Naive B cell (primary cell): ENCODE results near the gene KANSL3. TPM values are rescaled to one million over a fixed set of nuclear protein-coding genes. Genes with fewer than 3 reads are reported as not detected.
"Not testable (repeated sequence)": the region's sequence is repeated elsewhere in the genome, so short reads cannot be mapped to it uniquely, and the experiment has no call there.

Source experiments
- ATAC-seq, 2 donors: fragments of 150-1000 bp; cut with Tn5 transposase; 2 replicates each; pipeline ENCODE4 v1.10.0; 2021; ENCODE audit warnings: low read depth in 2 of 2, mild to moderate bottlenecking in 2 of 2, moderate library complexity in 2 of 2
- DNase-seq: peaks from one replicate; pipeline ENCODE4 v3.0.0; 2022
- H3K27ac Mint-ChIP-seq, 6 donors: one replicate each; pipeline ENCODE4 v1.8.0; 2020 to 2022; ENCODE audit warnings: mild to moderate bottlenecking in 6 of 6, mixed read lengths in 6 of 6, moderate library complexity in 5 of 6, inconsistent platforms in 2 of 6
- H3K27me3 Mint-ChIP-seq, 3 donors: one replicate each; pipeline ENCODE4 v1.8.0; 2021 to 2022; ENCODE audit warnings: mixed read lengths in 3 of 3, mild to moderate bottlenecking in 1 of 3
- H3K36me3 Mint-ChIP-seq, 2 donors: one replicate each; pipeline ENCODE4 v1.8.0; 2020 to 2022; ENCODE audit warnings: mixed read lengths in 2 of 2, inconsistent platforms in 1 of 2, mild to moderate bottlenecking in 1 of 2
- H3K4me1 Mint-ChIP-seq, 3 donors: one replicate each; pipeline ENCODE4 v1.8.0; 2020 to 2022; ENCODE audit warnings: mixed read lengths in 3 of 3, inconsistent platforms in 1 of 3, mild to moderate bottlenecking in 1 of 3, moderate library complexity in 1 of 3
- H3K4me3 Mint-ChIP-seq, 8 donors: one replicate each; pipeline ENCODE4 v1.8.0; 2020 to 2022; ENCODE audit warnings: mild to moderate bottlenecking in 8 of 8, mixed read lengths in 8 of 8, moderate library complexity in 8 of 8, inconsistent platforms in 2 of 8
- H3K9me3 Mint-ChIP-seq, 7 donors: one replicate each; pipeline ENCODE4 v1.8.0; 2020 to 2022; ENCODE audit warnings: mixed read lengths in 7 of 7, mild to moderate bottlenecking in 5 of 7, inconsistent platforms in 2 of 7, moderate library complexity in 1 of 7
- polyA plus RNA-seq, 6 donors: library from polyadenylated mRNA; unstranded; fragments of 300-500 nt; fragmentation: Illumina TruSeq; gene quantifications; one replicate each; pipeline ENCODE4 v1.2.3, GENCODE V29; 2021; ENCODE audit warnings: low read depth in 6 of 6

Gene KANSL3
- polyA plus RNA-seq, 6 donors from 2014 or later: 1.1 to 15.6 (median 8.0) TPM

DNA sequence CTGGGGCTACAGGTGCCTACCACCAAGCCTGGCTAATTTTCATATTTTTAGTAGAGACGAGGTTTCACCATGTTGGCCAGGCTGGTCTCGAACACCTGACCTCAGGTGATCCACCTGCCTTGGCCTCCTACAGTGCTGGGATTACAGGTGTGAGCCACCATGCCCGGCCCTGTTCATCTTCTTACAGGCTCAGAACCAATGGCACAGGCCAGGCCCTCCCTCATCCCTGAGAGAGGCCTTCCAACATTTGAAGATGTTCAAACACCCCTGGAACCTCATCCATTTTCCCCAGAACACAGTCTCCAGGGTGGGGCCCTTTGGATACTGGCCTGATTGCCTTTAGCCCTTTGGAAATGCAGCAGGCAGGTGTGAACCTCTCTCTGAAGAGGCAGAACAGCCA, 27.6 kb upstream of the KANSL3 start:
- DNase-seq, H3K4me3 Mint-ChIP-seq, H3K27ac Mint-ChIP-seq, H3K4me1 Mint-ChIP-seq, H3K9me3 Mint-ChIP-seq, ATAC-seq, H3K36me3 Mint-ChIP-seq: not testable (repeated sequence)
- H3K27me3 Mint-ChIP-seq: peaks cover 3 to 17% (median 16%) of the 10 kb centered on the region in 3 donors

DNA sequence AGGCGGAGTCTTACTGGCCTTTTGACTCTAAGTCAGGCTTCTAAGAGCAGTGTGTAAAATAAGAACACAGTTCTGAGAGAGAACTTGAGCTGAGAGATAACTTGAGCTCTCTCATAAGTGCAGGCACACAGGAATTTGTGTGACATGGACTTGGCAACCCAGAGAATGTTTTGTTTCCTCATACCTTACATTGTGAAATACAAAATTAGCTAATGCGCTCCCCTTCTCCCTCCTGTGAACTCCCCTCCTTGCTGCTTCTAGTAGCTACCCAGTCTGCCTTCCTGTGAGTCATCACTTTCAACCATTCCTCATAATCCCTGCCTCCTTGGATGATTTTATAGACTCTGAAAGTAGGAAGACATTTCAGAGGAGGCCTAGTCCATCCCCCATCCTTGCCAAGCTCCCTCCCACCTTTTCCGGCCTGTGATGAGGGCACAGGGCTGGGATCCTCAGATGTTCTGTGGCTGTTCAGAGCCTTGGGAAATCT, 27.0 kb upstream of the KANSL3 start:
- Mint-ChIP-seq H3K4me3 (no peak overlapping the region), H3K4me1 (no peaks in the 10 kb centered on the region), H3K36me3 (no peaks in the 10 kb centered on the region), H3K27ac (no peak overlapping the region), H3K27me3 (peaks cover 3 to 17% (median 16%) of the 10 kb centered on the region in 3 donors), H3K9me3 (peaks cover 0 to 4% (median 0%) of the 10 kb centered on the region in 7 donors)
- DNase-seq (no peak), ATAC-seq (no peak)

DNA sequence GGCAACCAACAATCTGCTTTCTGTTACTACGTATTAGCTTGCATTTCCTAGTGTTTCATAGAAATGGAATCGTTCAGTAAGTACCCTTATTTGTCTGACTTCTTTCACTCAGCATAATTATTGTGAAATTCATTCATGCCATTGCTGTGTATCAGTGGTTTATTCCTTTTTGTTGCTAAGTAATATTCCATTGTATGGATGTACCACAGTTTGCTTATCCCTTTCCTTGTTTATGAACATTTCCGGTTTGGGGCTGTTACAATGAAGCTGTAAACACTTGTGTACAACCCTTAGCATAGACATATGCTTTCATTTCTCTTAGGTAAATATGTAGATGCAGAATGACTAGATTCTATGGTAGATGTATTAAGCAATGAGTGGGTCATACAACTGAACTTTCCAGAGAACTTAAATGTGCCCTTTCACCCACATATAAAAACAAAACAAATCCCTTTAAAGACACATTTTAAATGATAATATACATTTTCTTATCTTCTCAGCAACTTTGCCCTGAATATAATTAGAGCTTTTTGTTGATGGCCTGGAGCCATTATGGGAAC, 26.3 kb upstream of the KANSL3 start:
- Mint-ChIP-seq H3K9me3 (peaks cover 0 to 4% (median 0%) of the 10 kb centered on the region in 7 donors), H3K36me3 (no peaks in the 10 kb centered on the region), H3K27me3 (peaks cover 3 to 17% (median 16%) of the 10 kb centered on the region in 3 donors), H3K4me3 (no peak overlapping the region), H3K27ac (no peak overlapping the region), H3K4me1 (peaks cover 0 to 2% (median 0%) of the 10 kb centered on the region in 3 donors)
- no peak for DNase-seq
- ATAC-seq: no peak

DNA sequence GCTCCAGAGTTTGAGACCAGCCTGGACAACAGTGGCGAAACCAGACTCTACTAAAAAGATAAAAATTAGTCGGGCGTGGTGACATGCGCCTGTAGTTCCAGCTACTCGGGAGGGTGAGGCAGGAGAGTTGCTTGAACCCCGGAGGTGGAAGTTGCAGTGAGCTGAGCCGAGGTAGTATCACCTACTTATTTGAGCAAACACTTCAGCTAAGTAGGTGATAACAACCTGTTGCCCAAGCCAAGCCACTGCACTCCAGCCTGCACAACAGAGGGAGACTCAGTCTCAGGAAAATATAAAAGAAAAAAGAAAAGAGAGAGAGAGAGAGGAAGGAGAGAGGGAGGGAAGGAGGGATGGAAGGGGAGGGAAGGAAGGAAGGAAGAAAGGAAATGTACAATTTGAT, 25.7 kb upstream of the KANSL3 start:
- no peak overlapping the region for H3K4me3 Mint-ChIP-seq
- DNase-seq (no peak), ATAC-seq (no peak)
- H3K9me3 Mint-ChIP-seq: peaks cover 0 to 4% (median 0%) of the 10 kb centered on the region in 7 donors
- H3K36me3 Mint-ChIP-seq: no peaks in the 10 kb centered on the region
- H3K27me3 Mint-ChIP-seq: peaks cover 3 to 12% (median 10%) of the 10 kb centered on the region in 3 donors
- no peak overlapping the region for H3K27ac Mint-ChIP-seq
- H3K4me1 Mint-ChIP-seq: peaks cover 0 to 6% (median 0%) of the 10 kb centered on the region in 3 donors

DNA sequence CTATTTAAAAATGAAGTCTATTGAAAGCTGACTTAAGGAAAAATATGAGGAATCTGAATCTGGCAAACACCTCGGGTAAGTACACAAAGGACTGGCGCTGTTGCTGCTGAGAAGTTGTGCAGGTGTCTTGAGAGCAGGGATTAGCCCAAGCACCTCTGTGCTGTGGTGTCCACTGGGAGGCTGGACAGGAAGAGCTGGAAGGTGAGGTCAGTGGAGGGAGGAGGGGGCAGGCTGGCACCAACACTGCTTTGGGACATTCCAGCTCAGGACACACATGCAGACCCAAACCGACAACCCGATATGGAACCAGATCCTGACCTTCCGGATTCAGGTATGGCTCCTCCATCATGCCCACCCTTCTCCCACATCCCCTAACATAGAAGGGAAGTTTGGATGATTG, 25.1 kb upstream of the KANSL3 start:
- Mint-ChIP-seq H3K4me3 (no peak overlapping the region), H3K27me3 (peaks cover 3 to 12% (median 10%) of the 10 kb centered on the region in 3 donors), H3K36me3 (no peaks in the 10 kb centered on the region), H3K9me3 (peaks cover 0 to 4% (median 0%) of the 10 kb centered on the region in 7 donors), H3K27ac (peak overlapping the region in 2 of 6 donors; percentile 65 to 85), H3K4me1 (peaks cover 0 to 6% (median 0%) of the 10 kb centered on the region in 3 donors)
- ATAC-seq (no peak), DNase-seq (no peak)

DNA sequence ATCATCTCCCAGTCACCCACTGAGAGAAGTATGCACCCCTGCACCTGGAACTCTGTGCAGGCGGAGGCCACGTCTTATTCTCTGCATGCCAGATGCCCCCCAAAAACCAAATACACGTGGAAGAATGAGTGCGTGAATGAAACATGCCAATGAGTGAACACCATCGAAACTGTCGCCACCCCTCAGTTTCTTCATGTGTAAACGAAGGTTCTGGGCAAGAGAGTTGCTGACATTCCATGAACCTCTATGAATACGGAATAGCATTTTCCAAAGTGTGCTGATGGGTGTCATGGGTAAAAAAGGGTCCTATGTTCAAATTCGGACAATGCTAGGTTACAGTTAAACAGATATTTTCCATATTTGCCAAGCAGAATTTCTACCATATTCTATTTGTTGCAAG, 24.2 kb upstream of the KANSL3 start:
- no peak overlapping the region for H3K27ac Mint-ChIP-seq
- no peak overlapping the region for H3K4me3 Mint-ChIP-seq
- peaks cover 0 to 4% (median 0%) of the 10 kb centered on the region in 7 donors for H3K9me3 Mint-ChIP-seq
- H3K36me3 Mint-ChIP-seq: no peaks in the 10 kb centered on the region
- H3K4me1 Mint-ChIP-seq: peaks cover 0 to 6% (median 1%) of the 10 kb centered on the region in 3 donors
- DNase-seq (no peak), ATAC-seq (no peak)
- peaks cover 3 to 12% (median 10%) of the 10 kb centered on the region in 3 donors for H3K27me3 Mint-ChIP-seq

DNA sequence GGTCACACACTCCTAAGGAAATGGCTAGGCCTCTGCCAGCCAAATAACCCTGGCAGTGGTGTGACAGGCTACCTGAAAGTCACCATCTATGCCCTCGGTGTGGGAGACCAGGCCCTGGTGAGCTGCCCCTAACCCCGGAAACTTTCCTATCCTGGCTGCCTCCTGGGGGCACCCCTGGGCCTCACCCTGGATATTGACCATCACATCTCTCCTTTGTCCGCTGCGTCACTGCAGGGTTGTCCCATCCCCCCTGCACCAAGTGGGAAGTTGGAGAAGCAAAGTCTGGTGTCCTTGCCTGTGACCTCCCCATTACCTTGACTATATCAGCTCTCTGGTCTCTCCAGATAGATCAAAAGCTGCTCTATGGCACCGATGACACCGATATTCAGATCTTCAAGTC, 23.2 kb upstream of the KANSL3 start:
- Mint-ChIP-seq H3K27me3 (peaks cover 3 to 12% (median 10%) of the 10 kb centered on the region in 3 donors), H3K9me3 (peaks cover 0 to 4% (median 0%) of the 10 kb centered on the region in 7 donors), H3K4me3 (no peak overlapping the region), H3K36me3 (no peaks in the 10 kb centered on the region), H3K4me1 (peaks cover 0 to 7% (median 6%) of the 10 kb centered on the region in 3 donors), H3K27ac (no peak overlapping the region)
- no peak for ATAC-seq
- no peak for DNase-seq

DNA sequence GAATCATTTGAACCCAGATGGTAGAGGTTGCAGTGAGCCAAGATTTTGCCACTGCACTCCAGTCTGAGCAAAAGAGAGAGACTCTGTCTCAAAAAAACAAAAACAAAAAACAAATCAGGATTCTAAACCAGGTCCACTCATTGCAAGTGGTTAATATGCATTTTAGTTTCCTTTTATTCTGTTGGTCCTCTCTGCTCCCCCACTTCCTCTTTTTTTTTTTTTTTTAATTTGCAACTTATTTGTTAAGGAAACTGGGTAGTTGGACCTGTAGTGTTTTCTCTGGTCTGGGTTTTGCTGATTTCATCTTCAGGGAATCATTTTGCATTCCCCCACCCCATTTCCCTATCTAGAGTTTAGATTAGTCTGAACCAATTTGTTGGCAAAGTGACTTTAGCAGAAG, 18.4 kb upstream of the KANSL3 start:
- H3K27me3 Mint-ChIP-seq: peaks cover 0 to 1% (median 0%) of the 10 kb centered on the region in 3 donors
- no peak overlapping the region for H3K27ac Mint-ChIP-seq
- no peak overlapping the region for H3K4me3 Mint-ChIP-seq
- peaks cover 4 to 10% (median 6%) of the 10 kb centered on the region in 3 donors for H3K4me1 Mint-ChIP-seq
- DNase-seq (peak; percentile 15), ATAC-seq (peak; percentile 48 to 51)
- peaks cover 0 to 2% (median 0%) of the 10 kb centered on the region in 7 donors for H3K9me3 Mint-ChIP-seq
- no peaks in the 10 kb centered on the region for H3K36me3 Mint-ChIP-seq

DNA sequence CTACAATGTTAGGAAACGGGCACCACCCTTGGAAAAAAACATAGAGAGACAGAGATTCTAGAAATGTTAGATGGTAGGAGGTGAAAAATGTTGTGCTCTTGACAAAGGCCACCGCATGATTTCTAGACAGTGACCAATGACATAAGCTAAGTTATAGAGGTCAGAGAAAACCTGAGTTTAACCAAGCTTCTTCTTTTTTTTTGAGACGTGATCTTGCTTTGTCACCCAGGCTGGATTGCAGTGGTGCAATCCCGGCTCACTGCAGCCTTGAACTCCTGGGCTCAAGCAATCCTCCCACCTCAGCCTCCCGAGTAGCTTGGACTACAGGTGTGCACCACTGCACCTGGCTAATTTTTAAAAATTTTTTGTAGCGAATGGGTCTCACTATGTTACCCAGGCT, 17.4 kb upstream of the KANSL3 start:
- ATAC-seq: no peak
- Mint-ChIP-seq H3K27me3 (peaks cover 4 to 11% (median 7%) of the 10 kb centered on the region in 3 donors), H3K27ac (no peak overlapping the region), H3K4me1 (peaks cover 4 to 10% (median 6%) of the 10 kb centered on the region in 3 donors), H3K4me3 (no peak overlapping the region), H3K9me3 (peaks cover 0 to 2% (median 0%) of the 10 kb centered on the region in 7 donors), H3K36me3 (no peaks in the 10 kb centered on the region)
- no peak for DNase-seq

DNA sequence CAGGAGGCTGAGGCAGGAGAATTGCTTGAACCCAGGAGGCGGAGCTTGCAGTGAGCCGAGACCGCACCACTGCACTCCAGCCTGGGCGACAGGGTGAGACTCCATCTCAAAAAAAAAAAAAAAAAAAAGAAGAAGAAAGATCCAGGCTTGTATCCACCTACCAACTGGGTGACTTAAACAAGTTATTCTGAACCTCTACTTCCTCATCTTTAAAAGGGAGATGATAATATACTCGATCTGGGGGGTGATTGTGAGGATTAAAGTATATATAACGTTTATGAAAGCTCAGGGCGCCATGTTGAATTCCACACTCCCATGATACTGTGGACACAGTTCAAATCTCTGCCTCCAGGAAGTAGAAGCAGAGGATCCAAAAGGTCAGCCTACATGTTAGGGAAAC, 16.7 kb upstream of the KANSL3 start:
- not testable (repeated sequence) for DNase-seq, ATAC-seq, H3K4me3 Mint-ChIP-seq, H3K27ac Mint-ChIP-seq, H3K4me1 Mint-ChIP-seq, H3K9me3 Mint-ChIP-seq, H3K36me3 Mint-ChIP-seq
- peaks cover 4 to 11% (median 8%) of the 10 kb centered on the region in 3 donors for H3K27me3 Mint-ChIP-seq

DNA sequence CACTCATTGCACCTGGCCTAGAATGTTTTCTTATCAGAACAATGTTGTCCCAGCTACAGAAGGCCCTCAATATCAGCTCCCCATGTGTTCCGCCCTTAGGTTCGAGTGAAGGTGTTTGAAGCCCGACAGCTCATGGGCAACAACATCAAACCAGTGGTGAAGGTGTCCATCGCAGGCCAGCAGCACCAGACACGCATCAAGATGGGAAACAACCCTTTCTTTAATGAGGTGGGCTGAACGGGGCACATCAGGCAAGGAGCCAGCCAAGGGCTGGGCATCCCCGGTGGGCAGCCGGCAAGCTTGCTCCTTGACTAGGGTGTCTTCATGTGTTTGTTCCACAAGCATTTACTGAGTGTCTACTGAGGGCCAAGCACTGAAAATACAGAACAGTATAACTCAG, 13.7 kb upstream of the KANSL3 start:
- H3K9me3 Mint-ChIP-seq: no peaks in the 10 kb centered on the region
- no peak overlapping the region for H3K27ac Mint-ChIP-seq
- H3K27me3 Mint-ChIP-seq: peaks cover 4 to 11% (median 8%) of the 10 kb centered on the region in 3 donors
- ATAC-seq (no peak), DNase-seq (no peak)
- H3K36me3 Mint-ChIP-seq: no peaks in the 10 kb centered on the region
- no peak overlapping the region for H3K4me3 Mint-ChIP-seq
- H3K4me1 Mint-ChIP-seq: peaks cover 0 to 6% (median 4%) of the 10 kb centered on the region in 3 donors

DNA sequence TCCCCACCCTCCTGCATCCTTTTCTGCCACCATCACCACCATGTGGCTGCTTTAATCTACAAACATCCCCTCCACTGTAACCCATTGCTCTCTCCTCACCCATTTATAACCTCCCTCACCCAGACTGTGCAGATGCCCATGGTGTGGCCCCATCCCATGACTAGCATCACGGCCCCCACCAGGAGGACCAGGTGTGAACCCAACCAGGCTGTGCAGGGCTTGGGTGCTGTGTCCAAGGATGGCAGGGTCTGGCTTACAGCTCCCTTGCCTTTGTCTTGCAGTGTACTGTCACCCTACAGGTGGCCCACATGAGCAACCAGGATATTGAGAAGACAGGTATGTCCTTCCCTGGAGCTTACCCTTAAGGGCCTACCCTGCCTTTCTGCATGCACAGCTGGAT, 11.2 kb upstream of the KANSL3 start:
- Mint-ChIP-seq H3K4me3 (no peak overlapping the region), H3K4me1 (peaks cover 0 to 4% (median 0%) of the 10 kb centered on the region in 3 donors), H3K9me3 (no peaks in the 10 kb centered on the region), H3K27ac (no peak overlapping the region), H3K36me3 (no peaks in the 10 kb centered on the region), H3K27me3 (peaks cover 4 to 11% (median 8%) of the 10 kb centered on the region in 3 donors)
- DNase-seq (no peak), ATAC-seq (no peak)

DNA sequence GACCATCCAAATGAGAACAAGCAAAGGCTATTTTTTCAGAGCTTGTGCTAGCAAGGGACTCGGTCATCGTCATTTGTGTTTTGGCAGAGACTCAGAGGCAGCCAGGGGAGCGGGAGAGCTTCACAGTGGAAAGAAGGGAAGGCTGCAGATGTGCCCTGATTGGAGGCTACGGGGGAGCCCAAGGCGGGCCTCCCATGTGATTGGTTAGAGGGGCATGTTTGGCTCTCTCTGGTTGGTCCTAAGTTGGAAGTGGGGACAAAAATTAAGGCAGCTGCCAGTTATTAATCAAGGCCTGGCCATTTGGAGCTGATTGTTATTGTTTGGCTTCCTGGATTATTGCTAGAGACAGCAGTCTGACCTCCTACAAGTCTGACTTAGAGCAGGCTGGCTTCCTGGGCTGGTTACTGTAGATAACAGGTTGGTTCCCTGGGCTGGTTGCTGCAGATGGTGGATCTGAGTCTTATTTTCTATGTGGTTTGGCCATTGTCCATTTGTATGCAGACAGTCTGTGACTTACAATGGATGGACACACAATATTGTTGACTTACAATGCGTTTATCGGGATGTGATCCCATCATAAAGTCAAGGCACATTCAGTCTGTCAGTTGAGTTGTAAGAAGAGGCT, 10.3 kb upstream of the KANSL3 start:
- Mint-ChIP-seq H3K27me3 (peaks cover 4 to 11% (median 8%) of the 10 kb centered on the region in 3 donors), H3K36me3 (no peaks in the 10 kb centered on the region), H3K9me3 (no peaks in the 10 kb centered on the region), H3K4me1 (peaks cover 0 to 4% (median 0%) of the 10 kb centered on the region in 3 donors), H3K4me3 (no peak overlapping the region), H3K27ac (peak overlapping the region in 1 of 6 donors; percentile 34)
- DNase-seq (no peak), ATAC-seq (no peak)

DNA sequence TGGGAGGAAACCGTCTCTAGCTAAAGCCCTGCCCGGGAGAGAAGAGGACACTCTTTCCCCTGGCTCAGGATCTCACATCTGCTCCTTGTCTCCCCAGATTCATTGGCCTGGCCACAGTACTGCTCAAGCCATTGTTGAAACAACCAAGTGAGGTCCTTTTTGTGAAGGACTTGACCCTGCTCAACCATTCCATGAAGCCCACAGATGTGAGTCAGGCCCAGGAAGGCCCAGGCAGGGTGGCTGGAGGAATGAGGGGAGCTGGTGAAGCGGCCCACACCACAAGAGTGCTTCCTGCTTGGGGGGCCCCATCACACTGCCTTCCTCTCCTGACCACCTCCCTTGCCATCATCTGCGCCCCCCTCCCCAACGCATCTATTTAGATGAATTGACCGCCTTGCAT, 9.6 kb upstream of the KANSL3 start:
- H3K36me3 Mint-ChIP-seq: no peaks in the 10 kb centered on the region
- H3K27me3 Mint-ChIP-seq: peaks cover 4 to 11% (median 8%) of the 10 kb centered on the region in 3 donors
- H3K27ac Mint-ChIP-seq: no peak overlapping the region
- ATAC-seq (no peak), DNase-seq (no peak)
- no peak overlapping the region for H3K4me3 Mint-ChIP-seq
- peaks cover 0 to 4% (median 0%) of the 10 kb centered on the region in 3 donors for H3K4me1 Mint-ChIP-seq
- H3K9me3 Mint-ChIP-seq: no peaks in the 10 kb centered on the region
